Islet precursor cell (in vitro differentiated cells): ENCODE data around the gene STX1B.
"Not testable (repeated sequence)": the region's sequence is repeated elsewhere in the genome, so short reads cannot be mapped to it uniquely, and the experiment has no call there.

Source experiments
- DNase-seq: peaks from one replicate; pipeline ENCODE4 v3.0.0-alpha.2; 2018

Gene STX1B

GRCh38 chr16:31011815-31012214 lies 1.4 kb upstream of the STX1B start:
- DNase-seq = not testable (repeated sequence)

- DNase-seq = no peak
These were observed 399 bp downstream of the STX1B start for GRCh38 chr16:31009894-31010584.

GRCh38 chr16:31009120-31009519 lies 1.3 kb downstream of the STX1B start:
- no peak for DNase-seq

- DNase-seq = no peak
These were observed 1.9 kb downstream of the STX1B start for GRCh38 chr16:31008551-31008950.

GRCh38 chr16:31008149-31008548 lies 2.3 kb downstream of the STX1B start:
- DNase-seq = peak; percentile 89

GRCh38 chr16:31007684-31008083 lies 2.8 kb downstream of the STX1B start:
- DNase-seq = no peak

GRCh38 chr16:31006589-31006988 lies 3.8 kb downstream of the STX1B start:
- no peak for DNase-seq

GRCh38 chr16:31006086-31006385 lies 4.4 kb downstream of the STX1B start:
- DNase-seq = no peak

GRCh38 chr16:31005350-31006085 lies 4.9 kb downstream of the STX1B start:
- no peak for DNase-seq

GRCh38 chr16:31004658-31005057 lies 5.8 kb downstream of the STX1B start:
- no peak for DNase-seq

- DNase-seq = no peak
These were observed 6.7 kb downstream of the STX1B start for GRCh38 chr16:31003744-31004143.

- DNase-seq = no peak
These were observed 7.5 kb downstream of the STX1B start for GRCh38 chr16:31002862-31003341.

- DNase-seq = no peak
These were observed 8.2 kb downstream of the STX1B start for GRCh38 chr16:31002250-31002700.

GRCh38 chr16:31001507-31002249 lies 8.8 kb downstream of the STX1B start:
- DNase-seq = no peak

- no peak for DNase-seq
These were observed 9.6 kb downstream of the STX1B start for GRCh38 chr16:31000671-31001382.

GRCh38 chr16:30998852-30999761 lies 11.3 kb downstream of the STX1B start:
- DNase-seq = no peak

- peak; percentile 84 for DNase-seq
These were observed 12.4 kb downstream of the STX1B start for GRCh38 chr16:30997725-30998711.

GRCh38 chr16:30996985-30997724 lies 13.3 kb downstream of the STX1B start:
- peak; percentile 90 for DNase-seq

GRCh38 chr16:30996324-30996984 lies 14.0 kb downstream of the STX1B start:
- DNase-seq = no peak
